Endothelial cell (in vitro differentiated cells): ENCODE measurements around the gene MRPL39. TPM values are rescaled to one million over a fixed set of nuclear protein-coding genes. Genes with fewer than 3 reads are reported as not detected.

Experiments
- DNase-seq: peaks from one replicate; pipeline ENCODE4 v3.0.0; 2021; ENCODE audit warnings: low spot score
- H3K27ac Mint-ChIP-seq: one replicate; pipeline ENCODE4 v1.8.0; 2021; ENCODE audit warnings: mixed read lengths, inconsistent platforms; ENCODE audit not compliant: unreplicated experiment
- H3K27me3 Mint-ChIP-seq: one replicate; pipeline ENCODE4 v1.8.0; 2021; ENCODE audit warnings: mild to moderate bottlenecking, moderate library complexity, mixed read lengths, inconsistent platforms; ENCODE audit not compliant: unreplicated experiment
- H3K36me3 Mint-ChIP-seq: one replicate; pipeline ENCODE4 v1.8.0; 2021; ENCODE audit warnings: mild to moderate bottlenecking, low read depth, mixed read lengths, inconsistent platforms; ENCODE audit not compliant: unreplicated experiment
- H3K4me1 Mint-ChIP-seq: one replicate; pipeline ENCODE4 v1.8.0; 2021; ENCODE audit warnings: mild to moderate bottlenecking, mixed read lengths, inconsistent platforms; ENCODE audit not compliant: unreplicated experiment
- H3K4me3 Mint-ChIP-seq: one replicate; pipeline ENCODE4 v1.8.0; 2021; ENCODE audit warnings: mild to moderate bottlenecking, mixed read lengths, inconsistent platforms; ENCODE audit not compliant: unreplicated experiment
- H3K9me3 Mint-ChIP-seq: one replicate; pipeline ENCODE4 v1.8.0; 2021; ENCODE audit warnings: mixed read lengths, inconsistent platforms; ENCODE audit not compliant: unreplicated experiment
- total RNA-seq: library from RNA; stranded (reverse); fragmentation: NEBNext Ultra II Directional; extraction: Animal tissue kit (Norgen Biotek cat#: 25700); gene quantifications from one replicate; pipeline ENCODE4 v1.2.1, GENCODE V29; 2021; ENCODE audit not compliant: unreplicated experiment
- TF ChIP-seq, protein P1 (sequence below): fragments of 200-600 bp; sonication (generic); IDR thresholded peaks from one replicate; pipeline ENCODE4 v1.5.0; 2021; ENCODE audit warnings: antibody characterized with exemption; ENCODE audit not compliant: unreplicated experiment

The MRPL39 gene
- total RNA-seq, 1 donor from 2014 or later = 25.0 TPM

GRCh38 chr21:25638660-25639550 is 31.6 kb upstream of the MRPL39 start, which contains the start of gene JAM2:
Gene JAM2, plus strand, starts transcription at chr21:25639258. Its CDS starts 564 bp downstream, at chr21:25639822.
- TF ChIP-seq, protein P1, sequence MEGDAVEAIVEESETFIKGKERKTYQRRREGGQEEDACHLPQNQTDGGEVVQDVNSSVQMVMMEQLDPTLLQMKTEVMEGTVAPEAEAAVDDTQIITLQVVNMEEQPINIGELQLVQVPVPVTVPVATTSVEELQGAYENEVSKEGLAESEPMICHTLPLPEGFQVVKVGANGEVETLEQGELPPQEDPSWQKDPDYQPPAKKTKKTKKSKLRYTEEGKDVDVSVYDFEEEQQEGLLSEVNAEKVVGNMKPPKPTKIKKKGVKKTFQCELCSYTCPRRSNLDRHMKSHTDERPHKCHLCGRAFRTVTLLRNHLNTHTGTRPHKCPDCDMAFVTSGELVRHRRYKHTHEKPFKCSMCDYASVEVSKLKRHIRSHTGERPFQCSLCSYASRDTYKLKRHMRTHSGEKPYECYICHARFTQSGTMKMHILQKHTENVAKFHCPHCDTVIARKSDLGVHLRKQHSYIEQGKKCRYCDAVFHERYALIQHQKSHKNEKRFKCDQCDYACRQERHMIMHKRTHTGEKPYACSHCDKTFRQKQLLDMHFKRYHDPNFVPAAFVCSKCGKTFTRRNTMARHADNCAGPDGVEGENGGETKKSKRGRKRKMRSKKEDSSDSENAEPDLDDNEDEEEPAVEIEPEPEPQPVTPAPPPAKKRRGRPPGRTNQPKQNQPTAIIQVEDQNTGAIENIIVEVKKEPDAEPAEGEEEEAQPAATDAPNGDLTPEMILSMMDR = no peak
- Mint-ChIP-seq H3K9me3 (no peaks in the 10 kb centered on the region), H3K36me3 (no peaks in the 10 kb centered on the region), H3K27me3 (peaks cover 8% of the 10 kb centered on the region), H3K27ac (no peak within 1 kb of the TSS), H3K4me1 (peaks cover 10% of the 10 kb centered on the region), H3K4me3 (peak within 1 kb of the TSS; percentile 78)
- DNase-seq = peak; percentile 30

- Mint-ChIP-seq H3K36me3 (no peaks in the 10 kb centered on the region), H3K9me3 (no peaks in the 10 kb centered on the region), H3K27ac (no peak overlapping the region), H3K27me3 (peaks cover 8% of the 10 kb centered on the region), H3K4me1 (peaks cover 10% of the 10 kb centered on the region), H3K4me3 (peak overlapping the region; percentile 78)
- TF ChIP-seq, protein P1 = no peak
- DNase-seq = no peak
These were observed 30.8 kb upstream of the MRPL39 start for GRCh38 chr21:25637851-25638659.

- TF ChIP-seq, protein P1 = no peak
- Mint-ChIP-seq H3K4me3 (no peak overlapping the region), H3K27me3 (peaks cover 8% of the 10 kb centered on the region), H3K9me3 (no peaks in the 10 kb centered on the region), H3K4me1 (peaks cover 10% of the 10 kb centered on the region), H3K36me3 (no peaks in the 10 kb centered on the region), H3K27ac (no peak overlapping the region)
- DNase-seq = no peak
These were observed 29.4 kb upstream of the MRPL39 start for GRCh38 chr21:25636727-25637126.

DNA sequence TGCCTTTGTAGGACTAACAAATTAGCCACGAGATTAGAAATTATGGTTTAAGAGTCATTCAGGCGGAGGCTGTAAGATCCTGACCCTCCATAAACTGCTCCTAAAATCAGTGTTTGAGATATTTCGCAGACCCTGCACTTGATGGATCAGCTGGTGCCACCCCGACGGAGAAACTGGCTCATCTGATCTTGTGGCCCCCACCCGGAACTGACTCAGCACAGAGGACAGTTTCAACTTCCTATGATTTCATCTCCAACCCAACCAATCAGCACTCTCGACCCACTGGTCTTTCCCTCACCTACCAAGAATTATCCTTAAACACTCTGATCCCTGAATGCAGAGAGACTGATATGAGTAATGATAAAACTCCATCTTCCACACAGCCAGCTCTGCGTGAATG is 28.0 kb upstream of the MRPL39 start:
- no peaks in the 10 kb centered on the region for H3K36me3 Mint-ChIP-seq
- H3K27me3 Mint-ChIP-seq = peaks cover under 1% of the 10 kb centered on the region
- TF ChIP-seq, protein P1 = no peak
- no peaks in the 10 kb centered on the region for H3K9me3 Mint-ChIP-seq
- no peak overlapping the region for H3K4me3 Mint-ChIP-seq
- H3K4me1 Mint-ChIP-seq = peaks cover 5% of the 10 kb centered on the region
- no peak overlapping the region for H3K27ac Mint-ChIP-seq
- no peak for DNase-seq

- no peak overlapping the region for H3K4me3 Mint-ChIP-seq
- no peak for DNase-seq
- TF ChIP-seq, protein P1 = no peak
- H3K36me3 Mint-ChIP-seq = no peaks in the 10 kb centered on the region
- H3K4me1 Mint-ChIP-seq = no peaks in the 10 kb centered on the region
- no peak overlapping the region for H3K27ac Mint-ChIP-seq
- H3K27me3 Mint-ChIP-seq = peaks cover 1% of the 10 kb centered on the region
- H3K9me3 Mint-ChIP-seq = no peaks in the 10 kb centered on the region
These were observed 25.0 kb upstream of the MRPL39 start for GRCh38 chr21:25632296-25632695.
